ENCODE measurements around the gene ADGRG3. TPM values are rescaled to one million over a fixed set of nuclear protein-coding genes. Genes with fewer than 3 reads are reported as not detected.

ADGRG3 gene
- total and polyA plus RNA-seq, 2 experiments from 2014 or later, result not detected

DNA sequence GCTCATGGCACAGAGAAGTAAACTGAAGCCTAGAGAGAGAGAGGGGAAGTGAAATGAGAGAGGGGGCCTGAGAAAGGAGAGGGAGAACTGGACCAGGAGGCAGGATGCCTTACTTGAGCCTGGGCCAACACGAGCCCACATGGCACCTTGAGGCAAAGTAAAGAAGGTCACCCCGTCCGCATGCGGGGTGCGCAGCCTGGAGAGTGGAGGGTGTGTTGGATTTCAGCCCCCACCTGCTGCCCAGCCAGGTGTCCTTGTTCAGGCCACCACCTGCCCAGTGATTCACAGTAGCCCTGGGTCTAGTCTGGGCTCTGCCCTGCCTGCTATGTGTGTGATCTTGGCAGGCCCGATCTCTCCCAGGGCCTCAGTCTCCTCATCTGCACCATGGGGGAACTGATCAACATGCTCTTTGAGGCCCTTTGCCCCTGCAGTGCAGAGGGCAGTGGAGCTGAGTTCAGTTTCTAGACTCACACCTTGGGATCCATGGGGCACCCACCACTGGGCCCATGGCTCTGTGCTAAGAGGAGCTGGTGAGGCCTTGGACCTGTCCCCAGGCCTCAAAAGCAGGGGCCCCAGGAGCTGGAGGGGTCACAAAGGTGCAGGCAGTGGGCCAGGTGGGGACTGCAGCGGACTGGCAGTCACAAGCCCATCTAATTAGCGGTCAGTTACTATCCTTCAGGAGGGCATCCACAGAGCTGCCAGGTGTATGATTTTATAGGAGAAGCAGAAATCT lies 16.7 kb downstream of the ADGRG3 start:
- no peak for ATAC-seq
- Histone ChIP-seq H3K4me3 (no peak overlapping the region), H3K9me2 (ENCODE audit: insufficient read depth) (no peaks in the 10 kb centered on the region), H3K4me2 (no peak overlapping the region), H3K27ac (ENCODE audit: low read depth) (no peak overlapping the region), H4K20me1 (replicated peaks; ENCODE audit: insufficient read depth) (no peaks in the 10 kb centered on the region), H3K79me2 (replicated peaks; ENCODE audit: insufficient read depth) (no peaks in the 10 kb centered on the region), H3F3A (replicated peaks; ENCODE audit: low read depth) (no peaks in the 10 kb centered on the region), H3K36me3 (ENCODE audit: insufficient read depth) (no peaks in the 10 kb centered on the region), H2AFZ (no peak overlapping the region), H3K4me1 (ENCODE audit: insufficient read depth) (no peaks in the 10 kb centered on the region), H3K27me3 (ENCODE audit: insufficient read depth) (no peaks in the 10 kb centered on the region)
- no peaks in the 10 kb centered on the region for H3K36me3 Mint-ChIP-seq (ENCODE audit: low read depth)
- TF ChIP-seq NANOG (IDR thresholded peaks at IDR 0.05; ENCODE audit: borderline replicate concordance) (no peak), POLR2AphosphoS5 (IDR thresholded peaks at IDR 0.05; ENCODE audit: low read depth) (no peak), JUNB (IDR thresholded peaks at IDR 0.05; ENCODE audit: unreplicated experiment) (no peak), EZH2phosphoT487 (IDR thresholded peaks at IDR 0.05; ENCODE audit: unreplicated experiment) (no peak), CREB1 (CRISPR knock-in tag; IDR thresholded peaks at IDR 0.05; ENCODE audit: low read depth) (no peak)
- TF ChIP-seq, protein P1, sequence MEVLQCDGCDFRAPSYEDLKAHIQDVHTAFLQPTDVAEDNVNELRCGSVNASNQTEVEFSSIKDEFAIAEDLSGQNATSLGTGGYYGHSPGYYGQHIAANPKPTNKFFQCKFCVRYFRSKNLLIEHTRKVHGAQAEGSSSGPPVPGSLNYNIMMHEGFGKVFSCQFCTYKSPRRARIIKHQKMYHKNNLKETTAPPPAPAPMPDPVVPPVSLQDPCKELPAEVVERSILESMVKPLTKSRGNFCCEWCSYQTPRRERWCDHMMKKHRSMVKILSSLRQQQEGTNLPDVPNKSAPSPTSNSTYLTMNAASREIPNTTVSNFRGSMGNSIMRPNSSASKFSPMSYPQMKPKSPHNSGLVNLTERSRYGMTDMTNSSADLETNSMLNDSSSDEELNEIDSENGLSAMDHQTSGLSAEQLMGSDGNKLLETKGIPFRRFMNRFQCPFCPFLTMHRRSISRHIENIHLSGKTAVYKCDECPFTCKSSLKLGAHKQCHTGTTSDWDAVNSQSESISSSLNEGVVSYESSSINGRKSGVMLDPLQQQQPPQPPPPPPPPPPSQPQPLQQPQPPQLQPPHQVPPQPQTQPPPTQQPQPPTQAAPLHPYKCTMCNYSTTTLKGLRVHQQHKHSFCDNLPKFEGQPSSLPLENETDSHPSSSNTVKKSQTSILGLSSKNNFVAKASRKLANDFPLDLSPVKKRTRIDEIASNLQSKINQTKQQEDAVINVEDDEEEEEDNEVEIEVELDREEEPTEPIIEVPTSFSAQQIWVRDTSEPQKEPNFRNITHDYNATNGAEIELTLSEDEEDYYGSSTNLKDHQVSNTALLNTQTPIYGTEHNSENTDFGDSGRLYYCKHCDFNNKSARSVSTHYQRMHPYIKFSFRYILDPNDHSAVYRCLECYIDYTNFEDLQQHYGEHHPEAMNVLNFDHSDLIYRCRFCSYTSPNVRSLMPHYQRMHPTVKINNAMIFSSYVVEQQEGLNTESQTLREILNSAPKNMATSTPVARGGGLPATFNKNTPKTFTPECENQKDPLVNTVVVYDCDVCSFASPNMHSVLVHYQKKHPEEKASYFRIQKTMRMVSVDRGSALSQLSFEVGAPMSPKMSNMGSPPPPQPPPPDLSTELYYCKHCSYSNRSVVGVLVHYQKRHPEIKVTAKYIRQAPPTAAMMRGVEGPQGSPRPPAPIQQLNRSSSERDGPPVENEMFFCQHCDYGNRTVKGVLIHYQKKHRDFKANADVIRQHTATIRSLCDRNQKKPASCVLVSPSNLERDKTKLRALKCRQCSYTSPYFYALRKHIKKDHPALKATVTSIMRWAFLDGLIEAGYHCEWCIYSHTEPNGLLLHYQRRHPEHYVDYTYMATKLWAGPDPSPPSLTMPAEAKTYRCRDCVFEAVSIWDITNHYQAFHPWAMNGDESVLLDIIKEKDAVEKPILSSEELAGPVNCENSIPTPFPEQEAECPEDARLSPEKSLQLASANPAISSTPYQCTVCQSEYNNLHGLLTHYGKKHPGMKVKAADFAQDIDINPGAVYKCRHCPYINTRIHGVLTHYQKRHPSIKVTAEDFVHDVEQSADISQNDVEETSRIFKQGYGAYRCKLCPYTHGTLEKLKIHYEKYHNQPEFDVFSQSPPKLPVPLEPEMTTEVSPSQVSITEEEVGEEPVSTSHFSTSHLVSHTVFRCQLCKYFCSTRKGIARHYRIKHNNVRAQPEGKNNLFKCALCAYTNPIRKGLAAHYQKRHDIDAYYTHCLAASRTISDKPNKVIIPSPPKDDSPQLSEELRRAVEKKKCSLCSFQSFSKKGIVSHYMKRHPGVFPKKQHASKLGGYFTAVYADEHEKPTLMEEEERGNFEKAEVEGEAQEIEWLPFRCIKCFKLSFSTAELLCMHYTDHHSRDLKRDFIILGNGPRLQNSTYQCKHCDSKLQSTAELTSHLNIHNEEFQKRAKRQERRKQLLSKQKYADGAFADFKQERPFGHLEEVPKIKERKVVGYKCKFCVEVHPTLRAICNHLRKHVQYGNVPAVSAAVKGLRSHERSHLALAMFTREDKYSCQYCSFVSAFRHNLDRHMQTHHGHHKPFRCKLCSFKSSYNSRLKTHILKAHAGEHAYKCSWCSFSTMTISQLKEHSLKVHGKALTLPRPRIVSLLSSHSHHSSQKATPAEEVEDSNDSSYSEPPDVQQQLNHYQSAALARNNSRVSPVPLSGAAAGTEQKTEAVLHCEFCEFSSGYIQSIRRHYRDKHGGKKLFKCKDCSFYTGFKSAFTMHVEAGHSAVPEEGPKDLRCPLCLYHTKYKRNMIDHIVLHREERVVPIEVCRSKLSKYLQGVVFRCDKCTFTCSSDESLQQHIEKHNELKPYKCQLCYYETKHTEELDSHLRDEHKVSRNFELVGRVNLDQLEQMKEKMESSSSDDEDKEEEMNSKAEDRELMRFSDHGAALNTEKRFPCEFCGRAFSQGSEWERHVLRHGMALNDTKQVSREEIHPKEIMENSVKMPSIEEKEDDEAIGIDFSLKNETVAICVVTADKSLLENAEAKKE (CRISPR knock-in tag; IDR thresholded peaks at IDR 0.05), result no peak
- TF ChIP-seq, protein P2, sequence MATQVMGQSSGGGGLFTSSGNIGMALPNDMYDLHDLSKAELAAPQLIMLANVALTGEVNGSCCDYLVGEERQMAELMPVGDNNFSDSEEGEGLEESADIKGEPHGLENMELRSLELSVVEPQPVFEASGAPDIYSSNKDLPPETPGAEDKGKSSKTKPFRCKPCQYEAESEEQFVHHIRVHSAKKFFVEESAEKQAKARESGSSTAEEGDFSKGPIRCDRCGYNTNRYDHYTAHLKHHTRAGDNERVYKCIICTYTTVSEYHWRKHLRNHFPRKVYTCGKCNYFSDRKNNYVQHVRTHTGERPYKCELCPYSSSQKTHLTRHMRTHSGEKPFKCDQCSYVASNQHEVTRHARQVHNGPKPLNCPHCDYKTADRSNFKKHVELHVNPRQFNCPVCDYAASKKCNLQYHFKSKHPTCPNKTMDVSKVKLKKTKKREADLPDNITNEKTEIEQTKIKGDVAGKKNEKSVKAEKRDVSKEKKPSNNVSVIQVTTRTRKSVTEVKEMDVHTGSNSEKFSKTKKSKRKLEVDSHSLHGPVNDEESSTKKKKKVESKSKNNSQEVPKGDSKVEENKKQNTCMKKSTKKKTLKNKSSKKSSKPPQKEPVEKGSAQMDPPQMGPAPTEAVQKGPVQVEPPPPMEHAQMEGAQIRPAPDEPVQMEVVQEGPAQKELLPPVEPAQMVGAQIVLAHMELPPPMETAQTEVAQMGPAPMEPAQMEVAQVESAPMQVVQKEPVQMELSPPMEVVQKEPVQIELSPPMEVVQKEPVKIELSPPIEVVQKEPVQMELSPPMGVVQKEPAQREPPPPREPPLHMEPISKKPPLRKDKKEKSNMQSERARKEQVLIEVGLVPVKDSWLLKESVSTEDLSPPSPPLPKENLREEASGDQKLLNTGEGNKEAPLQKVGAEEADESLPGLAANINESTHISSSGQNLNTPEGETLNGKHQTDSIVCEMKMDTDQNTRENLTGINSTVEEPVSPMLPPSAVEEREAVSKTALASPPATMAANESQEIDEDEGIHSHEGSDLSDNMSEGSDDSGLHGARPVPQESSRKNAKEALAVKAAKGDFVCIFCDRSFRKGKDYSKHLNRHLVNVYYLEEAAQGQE (IDR thresholded peaks at IDR 0.05; ENCODE audit: unreplicated experiment), result no peak
- TF ChIP-seq, protein P3, sequence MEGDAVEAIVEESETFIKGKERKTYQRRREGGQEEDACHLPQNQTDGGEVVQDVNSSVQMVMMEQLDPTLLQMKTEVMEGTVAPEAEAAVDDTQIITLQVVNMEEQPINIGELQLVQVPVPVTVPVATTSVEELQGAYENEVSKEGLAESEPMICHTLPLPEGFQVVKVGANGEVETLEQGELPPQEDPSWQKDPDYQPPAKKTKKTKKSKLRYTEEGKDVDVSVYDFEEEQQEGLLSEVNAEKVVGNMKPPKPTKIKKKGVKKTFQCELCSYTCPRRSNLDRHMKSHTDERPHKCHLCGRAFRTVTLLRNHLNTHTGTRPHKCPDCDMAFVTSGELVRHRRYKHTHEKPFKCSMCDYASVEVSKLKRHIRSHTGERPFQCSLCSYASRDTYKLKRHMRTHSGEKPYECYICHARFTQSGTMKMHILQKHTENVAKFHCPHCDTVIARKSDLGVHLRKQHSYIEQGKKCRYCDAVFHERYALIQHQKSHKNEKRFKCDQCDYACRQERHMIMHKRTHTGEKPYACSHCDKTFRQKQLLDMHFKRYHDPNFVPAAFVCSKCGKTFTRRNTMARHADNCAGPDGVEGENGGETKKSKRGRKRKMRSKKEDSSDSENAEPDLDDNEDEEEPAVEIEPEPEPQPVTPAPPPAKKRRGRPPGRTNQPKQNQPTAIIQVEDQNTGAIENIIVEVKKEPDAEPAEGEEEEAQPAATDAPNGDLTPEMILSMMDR (conservative IDR thresholded peaks at IDR 0.05; ENCODE audit: low read depth in 2 of 2), result no peak
- TF ChIP-seq, protein P4, sequence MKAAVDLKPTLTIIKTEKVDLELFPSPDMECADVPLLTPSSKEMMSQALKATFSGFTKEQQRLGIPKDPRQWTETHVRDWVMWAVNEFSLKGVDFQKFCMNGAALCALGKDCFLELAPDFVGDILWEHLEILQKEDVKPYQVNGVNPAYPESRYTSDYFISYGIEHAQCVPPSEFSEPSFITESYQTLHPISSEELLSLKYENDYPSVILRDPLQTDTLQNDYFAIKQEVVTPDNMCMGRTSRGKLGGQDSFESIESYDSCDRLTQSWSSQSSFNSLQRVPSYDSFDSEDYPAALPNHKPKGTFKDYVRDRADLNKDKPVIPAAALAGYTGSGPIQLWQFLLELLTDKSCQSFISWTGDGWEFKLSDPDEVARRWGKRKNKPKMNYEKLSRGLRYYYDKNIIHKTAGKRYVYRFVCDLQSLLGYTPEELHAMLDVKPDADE (IDR thresholded peaks at IDR 0.05), result no peak
- no peaks in the 10 kb centered on the region for H3K9me3 Mint-ChIP-seq
- peaks cover 8% of the 10 kb centered on the region for H3K27me3 Mint-ChIP-seq (ENCODE audit: insufficient read depth, low read depth, poor library complexity)
- H3K4me1 Mint-ChIP-seq, result peaks cover 17% of the 10 kb centered on the region
- DNase-seq (ENCODE audit: low spot score), result no peak
- H3K27ac Mint-ChIP-seq, result no peak overlapping the region
- no peak overlapping the region for H3K4me3 Mint-ChIP-seq

Measured in GM23338 (cell line).